SK-N-SH (cell line): ENCODE measurements around the gene DPRX.

Experiments used
- ELF1 ChIP-seq: IDR thresholded peaks from 2 replicates; pipeline ENCODE4 v1.4.0; 2012
- EP300 ChIP-seq, 2 experiments: IDR thresholded peaks; 2 replicates each; pipeline versions ENCODE4 v1.4.0 to v1.6.1; 2012; ENCODE audit warnings: borderline replicate concordance in 1 of 2, low read depth in 1 of 2, low read length in 1 of 2
- JUND ChIP-seq: IDR thresholded peaks from 2 replicates; pipeline ENCODE4 v1.4.0; 2012
- NRF1 ChIP-seq: IDR thresholded peaks from 2 replicates; pipeline ENCODE4 v1.6.1; 2012; ENCODE audit warnings: low read depth, mild to moderate bottlenecking, low read length
- POLR2AphosphoS5 ChIP-seq: IDR thresholded peaks from 2 replicates; pipeline ENCODE4 v1.6.1; 2012; ENCODE audit warnings: low read depth, low read length
- RAD21 ChIP-seq: IDR thresholded peaks from 2 replicates; pipeline ENCODE4 v1.6.1; 2012; ENCODE audit warnings: mild to moderate bottlenecking, low read length
- RCOR1 ChIP-seq: fragments of 150-350 bp; IDR thresholded peaks from 2 replicates; pipeline ENCODE4 v1.6.1; 2017; ENCODE audit warnings: antibody characterized with exemption, low read length
- TF ChIP-seq, protein P1 (sequence below): fragments of 200-600 bp; sonication (generic); IDR thresholded peaks from 2 replicates; pipeline ENCODE4 v1.6.1; 2017; ENCODE audit warnings: antibody characterized with exemption, mild to moderate bottlenecking, moderate library complexity
- TF ChIP-seq, protein P2 (sequence below): IDR thresholded peaks from 2 replicates; pipeline ENCODE4 v1.6.1; 2012; ENCODE audit warnings: mild to moderate bottlenecking, low read depth, low read length, moderate library complexity

DNA sequence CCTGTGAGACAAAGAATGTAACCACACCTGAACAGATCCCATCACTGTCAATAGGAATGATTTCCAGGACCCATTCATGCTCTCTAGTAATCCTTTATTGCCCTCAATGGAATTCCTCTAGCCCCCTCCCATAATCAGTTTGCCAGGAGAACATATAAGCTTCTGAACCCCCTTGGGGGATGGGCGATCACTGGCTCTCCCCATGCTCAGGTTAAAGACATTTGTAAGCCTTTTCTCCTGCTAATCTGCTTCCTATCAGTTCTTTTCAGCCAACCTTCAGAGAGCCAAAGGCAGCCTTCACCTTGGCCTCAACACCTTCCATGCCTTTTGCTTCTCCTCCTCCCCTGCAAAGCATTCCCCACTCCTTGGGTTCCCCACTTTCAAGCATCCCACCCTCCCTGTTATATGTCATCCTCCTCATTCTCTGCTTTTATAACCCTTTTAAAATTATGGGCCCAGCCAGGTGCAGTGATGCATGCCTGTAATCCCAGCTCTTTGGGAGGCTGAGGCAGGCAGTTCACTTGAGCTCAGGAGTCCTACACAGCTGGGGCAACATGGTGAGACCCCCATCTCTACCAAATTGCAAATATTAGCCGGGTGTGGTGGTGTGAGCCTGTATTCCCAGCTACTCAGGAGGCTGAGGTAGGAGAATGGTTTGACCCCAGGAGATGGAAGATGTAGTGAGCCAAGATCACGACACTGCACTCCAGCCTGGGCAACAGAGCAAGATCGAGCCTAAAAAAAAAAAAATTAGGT lies 12.4 kb downstream of the DPRX start:
- TF ChIP-seq, protein P1, sequence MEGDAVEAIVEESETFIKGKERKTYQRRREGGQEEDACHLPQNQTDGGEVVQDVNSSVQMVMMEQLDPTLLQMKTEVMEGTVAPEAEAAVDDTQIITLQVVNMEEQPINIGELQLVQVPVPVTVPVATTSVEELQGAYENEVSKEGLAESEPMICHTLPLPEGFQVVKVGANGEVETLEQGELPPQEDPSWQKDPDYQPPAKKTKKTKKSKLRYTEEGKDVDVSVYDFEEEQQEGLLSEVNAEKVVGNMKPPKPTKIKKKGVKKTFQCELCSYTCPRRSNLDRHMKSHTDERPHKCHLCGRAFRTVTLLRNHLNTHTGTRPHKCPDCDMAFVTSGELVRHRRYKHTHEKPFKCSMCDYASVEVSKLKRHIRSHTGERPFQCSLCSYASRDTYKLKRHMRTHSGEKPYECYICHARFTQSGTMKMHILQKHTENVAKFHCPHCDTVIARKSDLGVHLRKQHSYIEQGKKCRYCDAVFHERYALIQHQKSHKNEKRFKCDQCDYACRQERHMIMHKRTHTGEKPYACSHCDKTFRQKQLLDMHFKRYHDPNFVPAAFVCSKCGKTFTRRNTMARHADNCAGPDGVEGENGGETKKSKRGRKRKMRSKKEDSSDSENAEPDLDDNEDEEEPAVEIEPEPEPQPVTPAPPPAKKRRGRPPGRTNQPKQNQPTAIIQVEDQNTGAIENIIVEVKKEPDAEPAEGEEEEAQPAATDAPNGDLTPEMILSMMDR, result no peak
- TF ChIP-seq RAD21 (no peak), POLR2AphosphoS5 (no peak), EP300 (IDR thresholded peaks at IDR 0.05; ENCODE audit: borderline replicate concordance in 1 of 2, low read depth in 1 of 2, low read length in 1 of 2) (no peak), ELF1 (no peak), NRF1 (no peak), JUND (no peak), RCOR1 (no peak)
- TF ChIP-seq, protein P2, sequence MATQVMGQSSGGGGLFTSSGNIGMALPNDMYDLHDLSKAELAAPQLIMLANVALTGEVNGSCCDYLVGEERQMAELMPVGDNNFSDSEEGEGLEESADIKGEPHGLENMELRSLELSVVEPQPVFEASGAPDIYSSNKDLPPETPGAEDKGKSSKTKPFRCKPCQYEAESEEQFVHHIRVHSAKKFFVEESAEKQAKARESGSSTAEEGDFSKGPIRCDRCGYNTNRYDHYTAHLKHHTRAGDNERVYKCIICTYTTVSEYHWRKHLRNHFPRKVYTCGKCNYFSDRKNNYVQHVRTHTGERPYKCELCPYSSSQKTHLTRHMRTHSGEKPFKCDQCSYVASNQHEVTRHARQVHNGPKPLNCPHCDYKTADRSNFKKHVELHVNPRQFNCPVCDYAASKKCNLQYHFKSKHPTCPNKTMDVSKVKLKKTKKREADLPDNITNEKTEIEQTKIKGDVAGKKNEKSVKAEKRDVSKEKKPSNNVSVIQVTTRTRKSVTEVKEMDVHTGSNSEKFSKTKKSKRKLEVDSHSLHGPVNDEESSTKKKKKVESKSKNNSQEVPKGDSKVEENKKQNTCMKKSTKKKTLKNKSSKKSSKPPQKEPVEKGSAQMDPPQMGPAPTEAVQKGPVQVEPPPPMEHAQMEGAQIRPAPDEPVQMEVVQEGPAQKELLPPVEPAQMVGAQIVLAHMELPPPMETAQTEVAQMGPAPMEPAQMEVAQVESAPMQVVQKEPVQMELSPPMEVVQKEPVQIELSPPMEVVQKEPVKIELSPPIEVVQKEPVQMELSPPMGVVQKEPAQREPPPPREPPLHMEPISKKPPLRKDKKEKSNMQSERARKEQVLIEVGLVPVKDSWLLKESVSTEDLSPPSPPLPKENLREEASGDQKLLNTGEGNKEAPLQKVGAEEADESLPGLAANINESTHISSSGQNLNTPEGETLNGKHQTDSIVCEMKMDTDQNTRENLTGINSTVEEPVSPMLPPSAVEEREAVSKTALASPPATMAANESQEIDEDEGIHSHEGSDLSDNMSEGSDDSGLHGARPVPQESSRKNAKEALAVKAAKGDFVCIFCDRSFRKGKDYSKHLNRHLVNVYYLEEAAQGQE, result no peak
